HEK293 (cell line): ENCODE data around the gene NCAPD3.
A peak's percentile ranks its signal among the peaks of the same experiment; 100 is the strongest.

Experiments
- CTCF ChIA-PET: fragments of 350-600 bp; formaldehyde crosslinking; extraction: SDS; loops from one replicate; lab custom pipeline; 2021; ENCODE audit warnings: antibody characterized with exemption; lab: Yijun Ruan, JAX
- POLR2A ChIA-PET: fragments of 300-600 bp; formaldehyde crosslinking; extraction: SDS; loops from one replicate; lab custom pipeline; 2020; ENCODE audit warnings: antibody characterized with exemption, inconsistent platforms; lab: Yijun Ruan, JAX
- H3K27ac ChIP-seq: fragments of 200-500 bp; sonication (Bioruptor generic); 2 replicates; pipeline ENCODE4 v1.5.1; 2014; ENCODE audit warnings: low read depth, low read length, control low read depth, inconsistent platforms; ENCODE audit errors: extremely low read depth
- H3K36me3 ChIP-seq, 2 experiments: fragments of 200-500 bp in 1 of 2; sonication (Bioruptor generic) in 1 of 2; 1 replicate in 1 of 2; 2 replicates in 1 of 2; pipeline ENCODE4 v1.5.1; 2014 to 2017; ENCODE audit warnings: inconsistent platforms in 2 of 2, low read length in 2 of 2; ENCODE audit not compliant: control insufficient read depth in 2 of 2, insufficient read depth in 1 of 2
- H3K4me1 ChIP-seq: fragments of 200-500 bp; sonication (Bioruptor generic); 2 replicates; pipeline ENCODE4 v1.5.1; 2014; ENCODE audit warnings: mild to moderate bottlenecking, low read length, inconsistent platforms; ENCODE audit not compliant: control insufficient read depth, insufficient read depth
- H3K4me3 ChIP-seq: 2 replicates; pipeline ENCODE4 v1.5.1; 2011; ENCODE audit warnings: low read depth, mild to moderate bottlenecking, control low read depth, low read length, moderate library complexity
- H3K9me3 ChIP-seq: fragments of 200-500 bp; sonication (Bioruptor generic); 2 replicates; pipeline ENCODE4 v1.5.1; 2014; ENCODE audit warnings: low read depth, low read length, inconsistent platforms; ENCODE audit not compliant: control insufficient read depth, insufficient read depth
- ELK4 ChIP-seq: IDR thresholded peaks from 2 replicates; pipeline ENCODE4 v1.6.1; 2011; ENCODE audit warnings: mild to moderate bottlenecking, low read depth, low read length, borderline replicate concordance
- SP3 ChIP-seq: fragments of 450-650 bp; formaldehyde crosslinking; IDR thresholded peaks from 2 replicates; pipeline ENCODE4 v1.5.1; 2016; ENCODE audit warnings: missing biosample characterization, missing genetic modification characterization
- TCF7L2 ChIP-seq: IDR thresholded peaks from 2 replicates; pipeline ENCODE4 v1.6.1; 2011; ENCODE audit warnings: low read depth, mild to moderate bottlenecking, inconsistent platforms, low read length, moderate library complexity, borderline replicate concordance
- ZBTB1 ChIP-seq: fragments of 450-650 bp; formaldehyde crosslinking; IDR thresholded peaks from 2 replicates; pipeline ENCODE4 v1.5.1; 2016; ENCODE audit warnings: missing biosample characterization, missing genetic modification characterization
- ZBTB17 ChIP-seq: fragments of 450-650 bp; formaldehyde crosslinking; IDR thresholded peaks from 2 replicates; pipeline ENCODE4 v1.5.1; 2016; ENCODE audit warnings: missing biosample characterization, missing genetic modification characterization
- ZFP37 ChIP-seq: fragments of 450-650 bp; formaldehyde crosslinking; IDR thresholded peaks from 2 replicates; pipeline ENCODE4 v1.5.1; 2016; ENCODE audit warnings: missing biosample characterization, missing genetic modification characterization
- ZNF175 ChIP-seq: fragments of 450-650 bp; formaldehyde crosslinking; IDR thresholded peaks from 2 replicates; pipeline ENCODE4 v1.5.1; 2016; ENCODE audit warnings: missing biosample characterization, missing genetic modification characterization
- ZNF223 ChIP-seq: fragments of 450-650 bp; formaldehyde crosslinking; IDR thresholded peaks from 2 replicates; pipeline ENCODE4 v1.5.1; 2016; ENCODE audit warnings: missing biosample characterization, missing genetic modification characterization
- ZNF274 ChIP-seq, 2 experiments: fragments of 200-500 bp in 1 of 2; fragments of 450-650 bp in 1 of 2; sonication (Bioruptor generic) in 1 of 2; formaldehyde crosslinking in 1 of 2; IDR thresholded peaks; 2 replicates each; pipeline versions ENCODE4 v1.5.1 to v1.6.1; 2014 to 2016; ENCODE audit warnings: borderline replicate concordance in 1 of 2, inconsistent platforms in 1 of 2, low read length in 1 of 2, missing biosample characterization in 1 of 2, missing genetic modification characterization in 1 of 2
- ZNF449 ChIP-seq: fragments of 450-650 bp; formaldehyde crosslinking; IDR thresholded peaks from 2 replicates; pipeline ENCODE4 v1.5.1; 2017; ENCODE audit warnings: missing biosample characterization, mild to moderate bottlenecking, missing genetic modification characterization, moderate library complexity
- ZNF521 ChIP-seq: fragments of 450-650 bp; formaldehyde crosslinking; IDR thresholded peaks from 2 replicates; pipeline ENCODE4 v1.5.1; 2017; ENCODE audit warnings: missing biosample characterization, mild to moderate bottlenecking, missing genetic modification characterization
- ZNF555 ChIP-seq: fragments of 450-650 bp; formaldehyde crosslinking; conservative IDR thresholded peaks from 2 replicates; pipeline ENCODE4 v1.5.1; 2017; ENCODE audit warnings: missing biosample characterization, mild to moderate bottlenecking, missing genetic modification characterization, inconsistent platforms
- ZNF561 ChIP-seq: fragments of 450-650 bp; IDR thresholded peaks from 2 replicates; pipeline ENCODE4 v1.5.1; 2018; ENCODE audit warnings: missing biosample characterization, missing genetic modification characterization, borderline replicate concordance
- ZNF580 ChIP-seq: fragments of 450-650 bp; formaldehyde crosslinking; IDR thresholded peaks from 2 replicates; pipeline ENCODE4 v1.5.1; 2016; ENCODE audit warnings: missing biosample characterization, missing genetic modification characterization
- ZNF585B ChIP-seq: fragments of 450-650 bp; formaldehyde crosslinking; IDR thresholded peaks from 2 replicates; pipeline ENCODE4 v1.5.1; 2016; ENCODE audit warnings: missing biosample characterization, missing genetic modification characterization
- ZNF621 ChIP-seq: fragments of 450-650 bp; formaldehyde crosslinking; IDR thresholded peaks from 2 replicates; pipeline ENCODE4 v1.5.1; 2017; ENCODE audit warnings: missing biosample characterization, missing genetic modification characterization
- ZSCAN4 ChIP-seq: fragments of 450-650 bp; formaldehyde crosslinking; IDR thresholded peaks from 2 replicates; pipeline ENCODE4 v1.5.1; 2017; ENCODE audit warnings: missing biosample characterization, missing genetic modification characterization

Gene NCAPD3

GRCh38 chr11:134244593-134244992 is 20.8 kb upstream of the NCAPD3 start:
- no peak overlapping the region for H3K27ac ChIP-seq
- H3K4me1 ChIP-seq = no peaks in the 10 kb centered on the region
- no peak overlapping the region for H3K4me3 ChIP-seq
- H3K36me3 ChIP-seq = peaks cover 0 to 95% of the 10 kb centered on the region in 2 experiments; a peak in 1 of 3 replicates
- ChIA-PET POLR2A (interaction anchor here (0.7 to 2.3 kb wide), 2 partner anchors 9 to 20 kb away, joined by 3 to 10 read pairs; partner anchors contain the start of genes ACAD8, NCAPD3 and VPS26B), CTCF (interaction anchor here (0.6 to 2.2 kb wide), 7 partner anchors 10 to 1794 kb away, joined by 3 to 8 read pairs (median 3); partner anchors contain the start of gene VPS26B)
- TF ChIP-seq ZNF580 = no peak
- TF ChIP-seq ZNF585B (tag by site-specific recombination) = no peak
- no peaks in the 10 kb centered on the region for H3K9me3 ChIP-seq

GRCh38 chr11:134243913-134244312 is 20.1 kb upstream of the NCAPD3 start:
- Histone ChIP-seq H3K27ac (no peak overlapping the region), H3K9me3 (no peaks in the 10 kb centered on the region), H3K4me3 (no peak overlapping the region), H3K36me3 (peaks cover 0 to 98% of the 10 kb centered on the region in 2 experiments; a peak in 1 of 3 replicates), H3K4me1 (no peaks in the 10 kb centered on the region)
- ChIA-PET CTCF (interaction anchor here (0.6 to 2.2 kb wide), 7 partner anchors 10 to 1793 kb away, joined by 3 to 8 read pairs (median 3); partner anchors contain the start of gene VPS26B), POLR2A (interaction anchor here (0.7 to 2.3 kb wide), 2 partner anchors 10 to 20 kb away, joined by 3 to 10 read pairs; partner anchors contain the start of genes ACAD8, NCAPD3 and VPS26B)
- no peak for TF ChIP-seq ZNF175 (tag by site-specific recombination)

GRCh38 chr11:134242376-134242775 is 18.6 kb upstream of the NCAPD3 start:
- H3K36me3 ChIP-seq = peaks cover 0 to 90% of the 10 kb centered on the region in 2 experiments; a peak in 1 of 3 replicates
- ChIA-PET POLR2A (interaction anchor here (1.3 kb wide), 1 partner anchor 19 kb away, joined by 5 read pairs; the partner anchor contains the start of gene NCAPD3), CTCF (no interaction called here)
- no peak for TF ChIP-seq ZNF274 (IDR thresholded peaks at IDR 0.05; ENCODE audit: low read length)
- no peak for TF ChIP-seq ZNF274 (tag by site-specific recombination; IDR thresholded peaks at IDR 0.05; ENCODE audit: borderline replicate concordance)
- peak; percentile 78 for TF ChIP-seq ZBTB17 (tag by site-specific recombination)
- no peaks in the 10 kb centered on the region for H3K9me3 ChIP-seq
- H3K27ac ChIP-seq = no peak overlapping the region
- H3K4me1 ChIP-seq = no peaks in the 10 kb centered on the region
- no peak overlapping the region for H3K4me3 ChIP-seq

- H3K27ac ChIP-seq = no peak overlapping the region
- no peak for TF ChIP-seq SP3 (tag by site-specific recombination)
- no peak for TF ChIP-seq ZFP37 (tag by site-specific recombination)
- TF ChIP-seq ZSCAN4 (tag by site-specific recombination) = peak; percentile 90
- no peak for TF ChIP-seq ZNF223 (tag by site-specific recombination)
- CTCF ChIA-PET = interaction anchor here (0.7 to 1.0 kb wide), 2 partner anchors 38 to 189 kb away, joined by 3 to 7 read pairs; no protein-coding TSS in a partner anchor
- H3K9me3 ChIP-seq = no peaks in the 10 kb centered on the region
- peaks cover 0 to 88% of the 10 kb centered on the region in 2 experiments; a peak in 1 of 3 replicates for H3K36me3 ChIP-seq
- H3K4me1 ChIP-seq = no peaks in the 10 kb centered on the region
- no peak overlapping the region for H3K4me3 ChIP-seq
- POLR2A ChIA-PET = interaction anchor here (0.7 to 1.3 kb wide), 2 partner anchors 11 to 16 kb away, joined by 4 to 6 read pairs; partner anchors contain the start of genes NCAPD3 and VPS26B
Measured at GRCh38 chr11:134240592-134240991, 16.8 kb upstream of the NCAPD3 start.

GRCh38 chr11:134238956-134239355 is 15.2 kb upstream of the NCAPD3 start:
- CTCF ChIA-PET = no interaction called here
- no peak overlapping the region for H3K4me3 ChIP-seq
- H3K36me3 ChIP-seq = peaks cover 0 to 82% of the 10 kb centered on the region in 2 experiments; a peak in 1 of 3 replicates
- no peak for TF ChIP-seq ZNF621 (tag by site-specific recombination)
- TF ChIP-seq ZBTB1 (tag by site-specific recombination) = no peak
- no peak for TF ChIP-seq ZNF449
- TF ChIP-seq ELK4 = no peak
- TF ChIP-seq ZNF561 (tag by site-specific recombination) = no peak
- no peak for TF ChIP-seq ZNF555 (tag by site-specific recombination)
- no peak for TF ChIP-seq ZNF521 (tag by site-specific recombination)
- no peak for TF ChIP-seq TCF7L2
- POLR2A ChIA-PET = no interaction called here
- H3K9me3 ChIP-seq = no peaks in the 10 kb centered on the region
- H3K27ac ChIP-seq = no peak overlapping the region
- H3K4me1 ChIP-seq = no peaks in the 10 kb centered on the region
